Measurements from ENCODE around the gene ABI1. TPM values are rescaled to one million over a fixed set of nuclear protein-coding genes. Genes with fewer than 3 reads are reported as not detected.

Gene ABI1
- total RNA-seq, 1 experiment from 2014 or later: 50.8 TPM

GRCh38 chr10:26798298-26798697 lies 62.5 kb downstream of the ABI1 start:
- Histone ChIP-seq H3K36me3 (ENCODE audit: low read depth) (no peaks in the 10 kb centered on the region), H3K27me3 (ENCODE audit: insufficient read depth, low read depth) (no peaks in the 10 kb centered on the region), H3K4me1 (replicated peaks; ENCODE audit: insufficient read depth) (no peaks in the 10 kb centered on the region), H3K9me3 (ENCODE audit: insufficient read depth, low read depth) (no peaks in the 10 kb centered on the region), H2AFZ (no peak overlapping the region), H3K9me2 (ENCODE audit: insufficient read depth) (no peaks in the 10 kb centered on the region), H4K20me1 (ENCODE audit: insufficient read depth) (no peaks in the 10 kb centered on the region; the same call in 1 of the 2 replicates), H3K4me2 (no peak overlapping the region), H3F3A (ENCODE audit: insufficient read depth, low read depth) (no peaks in the 10 kb centered on the region), H3K4me3 (no peak overlapping the region), H3K79me2 (ENCODE audit: low read depth) (0 out of 2 replicates have a peak, but pooled peaks cover 5% of the 10 kb centered on the region), H3K27ac (no peak overlapping the region)
- POLR2A ChIA-PET (ENCODE audit: unreplicated experiment): no interaction called here
- intact Hi-C loops (cut with micrococcal nuclease; ENCODE audit: unreplicated experiment): no loop called here
- TF ChIP-seq CTCF (conservative IDR thresholded peaks at IDR 0.05) (no peak), EZH2 (IDR thresholded peaks at IDR 0.05; ENCODE audit: low read depth) (no peak)
- no TSS peak for BruUV-seq (replicated peaks)
- no peak for DNase-seq
- CTCF ChIA-PET: interaction anchor here (0.7 kb wide), 1 partner anchor 425 kb away, joined by 9 read pairs; no protein-coding TSS in a partner anchor

GRCh38 chr10:26797340-26797739 lies 63.4 kb downstream of the ABI1 start:
- Histone ChIP-seq H3F3A (ENCODE audit: insufficient read depth, low read depth) (no peaks in the 10 kb centered on the region), H3K4me2 (no peak overlapping the region), H3K9me3 (ENCODE audit: insufficient read depth, low read depth) (no peaks in the 10 kb centered on the region), H4K20me1 (ENCODE audit: insufficient read depth) (no peaks in the 10 kb centered on the region; the same call in 1 of the 2 replicates), H3K4me1 (replicated peaks; ENCODE audit: insufficient read depth) (no peaks in the 10 kb centered on the region), H2AFZ (no peak overlapping the region), H3K36me3 (ENCODE audit: low read depth) (no peaks in the 10 kb centered on the region), H3K79me2 (ENCODE audit: low read depth) (0 out of 2 replicates have a peak, but pooled peaks cover 3% of the 10 kb centered on the region), H3K27ac (no peak overlapping the region), H3K27me3 (ENCODE audit: insufficient read depth, low read depth) (no peaks in the 10 kb centered on the region), H3K9me2 (ENCODE audit: insufficient read depth) (no peaks in the 10 kb centered on the region), H3K4me3 (no peak overlapping the region)
- no TSS peak for BruUV-seq (replicated peaks)
- ChIA-PET POLR2A (ENCODE audit: unreplicated experiment) (no interaction called here), CTCF (interaction anchor here (0.7 kb wide), 1 partner anchor 424 kb away, joined by 9 read pairs; no protein-coding TSS in a partner anchor)
- DNase-seq: no peak
- intact Hi-C loops (cut with micrococcal nuclease; ENCODE audit: unreplicated experiment): no loop called here
- TF ChIP-seq CTCF (conservative IDR thresholded peaks at IDR 0.05): no peak
- TF ChIP-seq EZH2 (IDR thresholded peaks at IDR 0.05; ENCODE audit: low read depth): no peak

- H3K36me3 ChIP-seq (ENCODE audit: low read depth): no peaks in the 10 kb centered on the region
- no TSS peak for BruUV-seq (replicated peaks)
- no peaks in the 10 kb centered on the region for H3K27me3 ChIP-seq (ENCODE audit: insufficient read depth, low read depth)
- H3F3A ChIP-seq (ENCODE audit: insufficient read depth, low read depth): no peaks in the 10 kb centered on the region
- TF ChIP-seq CTCF (conservative IDR thresholded peaks at IDR 0.05) (no peak), EZH2 (IDR thresholded peaks at IDR 0.05; ENCODE audit: low read depth) (no peak)
- no peaks in the 10 kb centered on the region for H3K9me2 ChIP-seq (ENCODE audit: insufficient read depth)
- H3K4me3 ChIP-seq: no peak overlapping the region
- CTCF ChIA-PET: no interaction called here
- H3K4me1 ChIP-seq (replicated peaks; ENCODE audit: insufficient read depth): no peaks in the 10 kb centered on the region
- no peak overlapping the region for H3K4me2 ChIP-seq
- H3K9me3 ChIP-seq (ENCODE audit: insufficient read depth, low read depth): no peaks in the 10 kb centered on the region
- no peak for DNase-seq
- no peak overlapping the region for H3K27ac ChIP-seq
- POLR2A ChIA-PET (ENCODE audit: unreplicated experiment): no interaction called here
- no peaks in the 10 kb centered on the region; the same call in none of the 2 replicates for H4K20me1 ChIP-seq (ENCODE audit: insufficient read depth)
- intact Hi-C loops (cut with micrococcal nuclease; ENCODE audit: unreplicated experiment): no loop called here
- no peaks in the 10 kb centered on the region for H3K79me2 ChIP-seq (ENCODE audit: low read depth)
- no peak overlapping the region for H2AFZ ChIP-seq
These were observed 67.8 kb downstream of the ABI1 start for GRCh38 chr10:26792758-26793495.

All from PC-9 (cell line).